AG09309 (cell line): ENCODE results near the gene SDHAF3.
A peak's percentile ranks its signal among the peaks of the same experiment; 100 is the strongest.
"Not testable (repeated sequence)": the region's sequence is repeated elsewhere in the genome, so short reads cannot be mapped to it uniquely, and the experiment has no call there.

Source experiments
- DNase-seq: peaks from one replicate; pipeline ENCODE4 v3.0.0-alpha.2; 2010; ENCODE audit warnings: low read depth
- H3K4me3 ChIP-seq: 2 replicates; pipeline ENCODE4 v1.5.1; 2011; ENCODE audit warnings: mild to moderate bottlenecking, low read depth, low read length, moderate library complexity; ENCODE audit not compliant: control insufficient read depth
- CTCF ChIP-seq: IDR thresholded peaks from 2 replicates; pipeline ENCODE4 v1.5.1; 2011; ENCODE audit warnings: mild to moderate bottlenecking, low read depth, low read length, inconsistent platforms; ENCODE audit not compliant: insufficient read depth, control insufficient read depth; ENCODE audit errors: missing control alignments

The SDHAF3 gene

GRCh38 chr7:97117372-97118188, at the start of gene SDHAF3:
TSS of gene SDHAF3 (plus strand) at chr7:97117698. CDS start at chr7:97117724, 26 bp downstream.
- peak; percentile 22 for TF ChIP-seq CTCF
- DNase-seq = peak; percentile 91
- H3K4me3 ChIP-seq = peak within 1 kb of the TSS; percentile 76

GRCh38 chr7:97072025-97072424, 45.5 kb upstream of the SDHAF3 start:
- DNase-seq, H3K4me3 ChIP-seq: not testable (repeated sequence)

GRCh38 chr7:97075928-97076327, 41.6 kb upstream of the SDHAF3 start:
- no peak for TF ChIP-seq CTCF
- DNase-seq = no peak

GRCh38 chr7:97078023-97078969, 39.2 kb upstream of the SDHAF3 start:
- DNase-seq = no peak
- TF ChIP-seq CTCF = no peak
- H3K4me3 ChIP-seq = no peak overlapping the region

More at GRCh38 chr7:97075928-97076327, 41.6 kb upstream of the SDHAF3 start:
- no peak overlapping the region for H3K4me3 ChIP-seq

- no peak for TF ChIP-seq CTCF
- DNase-seq = no peak
- H3K4me3 ChIP-seq = no peak overlapping the region
Observed at GRCh38 chr7:97079300-97079699, 38.2 kb upstream of the SDHAF3 start.

GRCh38 chr7:97081521-97082300, 35.8 kb upstream of the SDHAF3 start:
- no peak for TF ChIP-seq CTCF
- no peak for DNase-seq
- no peak overlapping the region for H3K4me3 ChIP-seq
